Tibial nerve (tissue), 4 donors: Measurements from ENCODE around the gene CDCA5. TPM values are rescaled to one million over a fixed set of nuclear protein-coding genes. Genes with fewer than 3 reads are reported as not detected.

Experiments used
- DNase-seq, 2 donors: peaks; one replicate each; pipeline ENCODE4 v3.0.0-alpha.2; 2019; ENCODE audit warnings: low spot score in 2 of 2
- H3K27ac ChIP-seq, 4 donors: fragments of 200-600 bp; sonication (generic) in 3 of 4; one replicate each; pipeline ENCODE4 v1.5.1; 2017 to 2019; ENCODE audit warnings: mild to moderate bottlenecking in 1 of 4
- H3K27me3 ChIP-seq, 2 donors: fragments of 200-600 bp; sonication (generic) in 1 of 2; one replicate each; pipeline versions ENCODE4 v1.5.1 to v1.6.0; 2017 to 2019
- H3K36me3 ChIP-seq, 3 donors: fragments of 200-600 bp; sonication (generic); one replicate each; pipeline ENCODE4 v1.5.1; 2018 to 2019
- H3K4me1 ChIP-seq, 4 donors: fragments of 200-600 bp; sonication (generic) in 3 of 4; one replicate each; pipeline ENCODE4 v1.5.1; 2017 to 2019
- H3K4me3 ChIP-seq, 4 donors: fragments of 200-600 bp; sonication (generic) in 3 of 4; one replicate each; pipeline ENCODE4 v1.5.1; 2017 to 2019; ENCODE audit warnings: mild to moderate bottlenecking in 1 of 4, moderate library complexity in 1 of 4
- H3K9me3 ChIP-seq, 4 donors: fragments of 200-600 bp; sonication (generic) in 3 of 4; one replicate each; pipeline ENCODE4 v1.5.1; 2017 to 2019
- CTCF ChIP-seq, 5 experiments: fragments of 200-600 bp in 3 of 5; fragments of 450-650 bp in 2 of 5; sonication (generic) in 3 of 5; IDR thresholded peaks; one replicate each; pipeline ENCODE4 v1.5.1; 2016 to 2019; ENCODE audit warnings: antibody characterized with exemption in 5 of 5, mild to moderate bottlenecking in 3 of 5, moderate library complexity in 2 of 5
- EP300 ChIP-seq, 2 donors: sonication (generic); formaldehyde crosslinking; IDR thresholded peaks; one replicate each; pipeline ENCODE4 v1.6.1; 2017; ENCODE audit warnings: antibody characterized with exemption in 2 of 2, mild to moderate bottlenecking in 1 of 2
- POLR2A ChIP-seq, 2 donors: fragments of 450-650 bp; IDR thresholded peaks; one replicate each; pipeline ENCODE4 v1.6.1; 2017; ENCODE audit warnings: antibody characterized with exemption in 2 of 2, mild to moderate bottlenecking in 2 of 2, moderate library complexity in 2 of 2
- WGBS, 2 donors: methylation state at CpG; one replicate each; pipeline ENCODE4 v1.1.5; 2018; 5-methylcytosine and 5-hydroxymethylcytosine counted together
- small RNA-seq: library from RNA; depleted of rRNA; stranded (forward); fragments of <200 nt; gene quantifications from one replicate; pipeline ENCODE3, GENCODE V24; 2016
- total RNA-seq, 4 donors: library from RNA; depleted of rRNA; stranded (reverse); fragments of >200 nt; gene quantifications; one replicate each; pipeline ENCODE4 v1.1.0, GENCODE V29; 2016

CDCA5 gene
- total RNA-seq, 4 donors from 2014 or later, result 0.90 to 1.3 TPM; not detected in 2

GRCh38 chr11:65034423-65034822 lies 49.4 kb downstream of the CDCA5 start:
- no peak overlapping the region for H3K4me3 ChIP-seq
- peaks cover 0 to 5% (median 0%) of the 10 kb centered on the region in 4 donors for H3K4me1 ChIP-seq
- no peaks in the 10 kb centered on the region for H3K27me3 ChIP-seq
- DNase-seq, result no peak
- no peak overlapping the region for H3K27ac ChIP-seq
- no peaks in the 10 kb centered on the region for H3K9me3 ChIP-seq
- H3K36me3 ChIP-seq, result peaks cover 13 to 85% (median 16%) of the 10 kb centered on the region in 3 donors
- TF ChIP-seq POLR2A (IDR thresholded peaks at IDR 0.05) (no peak), CTCF (IDR thresholded peaks at IDR 0.05) (no peak), EP300 (IDR thresholded peaks at IDR 0.05) (no peak)
- 89 to 92% methylated on average over 2 of the region's 2 CpGs for WGBS, 2 donors

GRCh38 chr11:65032216-65032615 lies 51.6 kb downstream of the CDCA5 start:
- WGBS, 2 donors, result 77 to 78% methylated on average over 13 of the region's 13 CpGs
- DNase-seq, result no peak
- no peaks in the 10 kb centered on the region for H3K9me3 ChIP-seq
- H3K4me1 ChIP-seq, result peaks cover 0 to 20% (median 11%) of the 10 kb centered on the region in 4 donors
- TF ChIP-seq EP300 (IDR thresholded peaks at IDR 0.05) (no peak), POLR2A (IDR thresholded peaks at IDR 0.05) (no peak), CTCF (IDR thresholded peaks at IDR 0.05) (no peak)
- H3K27me3 ChIP-seq, result no peaks in the 10 kb centered on the region
- no peak overlapping the region for H3K27ac ChIP-seq
- H3K4me3 ChIP-seq, result no peak overlapping the region
- H3K36me3 ChIP-seq, result peaks cover 13 to 65% (median 13%) of the 10 kb centered on the region in 3 donors

Small RNA genes lying within 50 kb of the gene (small RNA-seq; reads per million reads assigned to genes)
- gene SNX15, result not detected

Other genes with a start within 250 kb of the CDCA5 start
- gene CDC42BPG, start 239.4 kb downstream of the CDCA5 start, total RNA-seq, result under 1 TPM in 3 of 4 donors, not detected in 1; under 0.01 to 0.30 (median 0.21) TPM
- 10 to 100 TPM; 35.2 to 93.9 (median 42.6) TPM for gene EHD1, start 205.4 kb downstream of the CDCA5 start, total RNA-seq
- 10 to 100 TPM; 33.0 to 93.6 (median 45.8) TPM for gene ATG2A, start 166.8 kb downstream of the CDCA5 start, total RNA-seq
- gene PPP2R5B, start 159.4 kb downstream of the CDCA5 start, total RNA-seq, result 10 to 100 TPM; 10.7 to 21.4 (median 20.2) TPM
- gene GPHA2, start 148.1 kb downstream of the CDCA5 start, total RNA-seq, result not detected
- not detected for gene MAJIN, start 111.9 kb downstream of the CDCA5 start, total RNA-seq
- gene BATF2, start 87.1 kb downstream of the CDCA5 start, total RNA-seq, result 1 to 10 TPM in 3 of 4 donors, under 1 TPM in 1; 0.63 to 9.6 (median 1.5) TPM
- 100 to 1,000 TPM; 174 to 267 (median 193) TPM for gene ARL2, start 69.9 kb downstream of the CDCA5 start, total RNA-seq
- 10 to 100 TPM; 17.1 to 33.3 (median 24.2) TPM for gene SNX15, start 56.6 kb downstream of the CDCA5 start, total RNA-seq
- gene SAC3D1, start 42.8 kb downstream of the CDCA5 start, total RNA-seq, result 10 to 100 TPM; 10.6 to 16.3 (median 14.1) TPM
- gene NAALADL1, start 25.5 kb downstream of the CDCA5 start, total RNA-seq, result 10 to 100 TPM; 18.6 to 38.9 (median 29.1) TPM
- 10 to 100 TPM; 28.0 to 48.3 (median 35.1) TPM for gene ZFPL1, start 182 bp upstream of the CDCA5 start, total RNA-seq
- gene VPS51, start 12.2 kb upstream of the CDCA5 start, total RNA-seq, result 100 to 1,000 TPM; 193 to 544 (median 439) TPM
- 10 to 100 TPM; 13.6 to 93.0 (median 41.5) TPM for gene TM7SF2, start 27.8 kb upstream of the CDCA5 start, total RNA-seq
- 10 to 100 TPM; 19.2 to 26.8 (median 22.6) TPM for gene ZNHIT2, start 33.7 kb upstream of the CDCA5 start, total RNA-seq
- 1,000 to 10,000 TPM; 1,078 to 1,548 (median 1,229) TPM for gene FAU, start 38.1 kb upstream of the CDCA5 start, total RNA-seq
- 10 to 100 TPM; 48.8 to 55.9 (median 54.2) TPM for gene MRPL49, start 38.3 kb upstream of the CDCA5 start, total RNA-seq
- gene SYVN1, start 50.5 kb upstream of the CDCA5 start, total RNA-seq, result 10 to 100 TPM; 31.6 to 72.6 (median 58.3) TPM
- gene SPDYC, start 86.2 kb upstream of the CDCA5 start, total RNA-seq, result not detected
- gene CAPN1, start 97.9 kb upstream of the CDCA5 start, total RNA-seq, result 100 to 1,000 TPM; 108 to 209 (median 150) TPM
- gene POLA2, start 177.9 kb upstream of the CDCA5 start, total RNA-seq, result 10 to 100 TPM in 2 of 4 donors, 1 to 10 TPM in 2; 3.5 to 13.5 (median 10.0) TPM
- 10 to 100 TPM; 10.4 to 39.6 (median 24.9) TPM for gene CDC42EP2, start 230.8 kb upstream of the CDCA5 start, total RNA-seq
- 10 to 100 TPM; 44.7 to 47.6 (median 46.2) TPM for gene DPF2, start 249.8 kb upstream of the CDCA5 start, total RNA-seq